Measurements from ENCODE around the gene CASP10.
"Not testable (repeated sequence)": the region's sequence is repeated elsewhere in the genome, so short reads cannot be mapped to it uniquely, and the experiment has no call there.

CASP10 gene

GRCh38 chr2:201182650-201183364 lies at the start of gene CASP10:
TSS of gene CASP10 (plus strand) at chr2:201183141. CDS start at chr2:201185778, 2,637 bp downstream.
- peak; percentile 43 for DNase-seq (ENCODE audit: extremely low read depth, insufficient read length)
- Histone ChIP-seq H3K36me3 (ENCODE audit: control insufficient read depth, insufficient read depth, low read length) (no peaks in the 10 kb centered on the region), H3K27me3 (replicated peaks; ENCODE audit: control insufficient read depth, insufficient read depth, low read length) (no peaks in the 10 kb centered on the region), H3K4me3 (replicated peaks; ENCODE audit: low read depth, low read length) (peak within 1 kb of the TSS; percentile 52)
- peak; percentile 53 for TF ChIP-seq CTCF (IDR thresholded peaks at IDR 0.05; ENCODE audit: insufficient read depth, low read length, poor library complexity, severe bottlenecking)

GRCh38 chr2:201135386-201135785 lies 47.6 kb upstream of the CASP10 start:
- Histone ChIP-seq H3K27me3 (replicated peaks; ENCODE audit: control insufficient read depth, insufficient read depth, low read length) (no peaks in the 10 kb centered on the region), H3K36me3 (ENCODE audit: control insufficient read depth, insufficient read depth, low read length) (peaks cover 34% of the 10 kb centered on the region), H3K4me3 (replicated peaks; ENCODE audit: low read depth, low read length) (no peak overlapping the region)
- peak; percentile 37 for DNase-seq (ENCODE audit: extremely low read depth, insufficient read length)
- no peak for TF ChIP-seq CTCF (IDR thresholded peaks at IDR 0.05; ENCODE audit: insufficient read depth, low read length, poor library complexity, severe bottlenecking)

- no peak for TF ChIP-seq CTCF (IDR thresholded peaks at IDR 0.05; ENCODE audit: insufficient read depth, low read length, poor library complexity, severe bottlenecking)
- Histone ChIP-seq H3K27me3 (replicated peaks; ENCODE audit: control insufficient read depth, insufficient read depth, low read length) (no peaks in the 10 kb centered on the region), H3K4me3 (replicated peaks; ENCODE audit: low read depth, low read length) (no peak overlapping the region), H3K36me3 (ENCODE audit: control insufficient read depth, insufficient read depth, low read length) (peaks cover 38% of the 10 kb centered on the region)
- no peak for DNase-seq (ENCODE audit: extremely low read depth, insufficient read length)
Observed at GRCh38 chr2:201136889-201137321, 46.0 kb upstream of the CASP10 start.

DNA sequence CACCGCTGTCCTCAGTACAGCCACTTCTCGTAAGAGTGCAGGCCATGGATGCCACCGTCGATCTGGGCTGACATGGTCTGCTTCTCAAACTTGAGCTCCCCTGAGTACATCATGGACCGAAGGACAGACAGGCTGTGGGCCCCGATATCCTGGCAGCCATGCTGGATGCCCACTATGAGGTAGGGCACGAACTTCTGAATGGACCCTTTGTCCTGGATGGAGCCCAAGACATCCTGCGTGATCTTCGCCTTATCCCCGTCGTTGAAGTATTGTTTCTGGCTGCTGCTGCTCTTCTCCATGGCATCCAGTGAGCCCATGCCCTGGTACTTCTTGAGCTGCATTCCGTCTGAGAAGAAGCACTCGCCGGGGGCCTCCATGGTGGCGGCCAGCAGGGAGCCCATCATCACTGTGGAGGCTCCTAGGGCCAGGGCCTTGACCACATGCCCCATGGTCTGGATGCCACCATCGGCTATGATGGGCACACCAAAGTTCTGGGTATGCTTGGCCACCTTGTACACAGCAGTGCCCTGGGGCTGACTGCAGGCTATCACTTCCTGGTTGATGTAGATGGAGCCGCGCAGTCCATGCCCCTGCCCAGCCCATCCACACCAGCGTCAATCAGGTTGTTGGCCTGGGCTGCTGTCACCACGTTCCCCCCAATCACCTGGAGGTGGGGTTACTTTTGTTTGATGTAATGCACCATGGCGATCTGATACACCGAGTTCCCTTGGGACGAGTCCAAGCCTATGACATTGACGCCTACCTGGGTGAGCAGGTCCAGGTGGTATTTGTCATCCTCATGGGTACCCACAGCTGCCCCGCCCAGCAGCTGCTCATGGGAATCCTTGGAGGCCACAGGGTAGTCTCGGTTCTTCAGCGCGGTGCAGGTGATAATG lies 45.2 kb upstream of the CASP10 start:
- no peak overlapping the region for H3K4me3 ChIP-seq (replicated peaks; ENCODE audit: low read depth, low read length)
- no peak for TF ChIP-seq CTCF (IDR thresholded peaks at IDR 0.05; ENCODE audit: insufficient read depth, low read length, poor library complexity, severe bottlenecking)
- H3K27me3 ChIP-seq (replicated peaks; ENCODE audit: control insufficient read depth, insufficient read depth, low read length) = no peaks in the 10 kb centered on the region
- DNase-seq (ENCODE audit: extremely low read depth, insufficient read length) = no peak
- peaks cover 39% of the 10 kb centered on the region for H3K36me3 ChIP-seq (ENCODE audit: control insufficient read depth, insufficient read depth, low read length)

GRCh38 chr2:201138401-201138970 lies 44.5 kb upstream of the CASP10 start:
- DNase-seq (ENCODE audit: extremely low read depth, insufficient read length) = no peak
- no peak for TF ChIP-seq CTCF (IDR thresholded peaks at IDR 0.05; ENCODE audit: insufficient read depth, low read length, poor library complexity, severe bottlenecking)
- H3K36me3 ChIP-seq (ENCODE audit: control insufficient read depth, insufficient read depth, low read length) = peaks cover 39% of the 10 kb centered on the region
- no peak overlapping the region for H3K4me3 ChIP-seq (replicated peaks; ENCODE audit: low read depth, low read length)
- no peaks in the 10 kb centered on the region for H3K27me3 ChIP-seq (replicated peaks; ENCODE audit: control insufficient read depth, insufficient read depth, low read length)

GRCh38 chr2:201138986-201139781 lies 43.8 kb upstream of the CASP10 start:
- H3K36me3 ChIP-seq (ENCODE audit: control insufficient read depth, insufficient read depth, low read length) = peaks cover 39% of the 10 kb centered on the region
- H3K4me3 ChIP-seq (replicated peaks; ENCODE audit: low read depth, low read length); H3K27me3 ChIP-seq (replicated peaks; ENCODE audit: control insufficient read depth, insufficient read depth, low read length); DNase-seq (ENCODE audit: extremely low read depth, insufficient read length): not testable (repeated sequence)

All from GM06990 (cell line).